ENCODE measurements around the gene FOXA2.

GRCh38 chr20:22583773-22584521 is 425 bp downstream of the FOXA2 start:
- TF ChIP-seq CTCF (IDR thresholded peaks at IDR 0.05; ENCODE audit: extremely low read depth in 1 of 2, insufficient read depth in 1 of 2, low read depth in 1 of 2, low read length in 2 of 2): no peak
- TF ChIP-seq POLR2AphosphoS5 (IDR thresholded peaks at IDR 0.05; ENCODE audit: insufficient read depth, low read depth, low read length): no peak
- no peak for TF ChIP-seq POLR2A (IDR thresholded peaks at IDR 0.05; ENCODE audit: low read depth, low read length)
- TF ChIP-seq GATA2 (IDR thresholded peaks at IDR 0.05; ENCODE audit: insufficient read depth, insufficient read length, low read depth, low read length): no peak
- no peak for TF ChIP-seq EZH2 (IDR thresholded peaks at IDR 0.05; ENCODE audit: borderline replicate concordance, low read depth, low read length, severe bottlenecking)
- TF ChIP-seq FOS (IDR thresholded peaks at IDR 0.05; ENCODE audit: borderline replicate concordance, insufficient read depth, low read length): no peak
- TF ChIP-seq MYC (IDR thresholded peaks at IDR 0.05; ENCODE audit: low read depth, low read length): no peak
- no peak for TF ChIP-seq MAX (IDR thresholded peaks at IDR 0.05; ENCODE audit: insufficient read depth, insufficient read length)
